Right forelimb (tissue), 1 donor: ENCODE data around the gene DPH1.

Experiments
- DNase-seq: peaks from one replicate; pipeline ENCODE4 v3.0.0-alpha.2; 2018

Gene DPH1

GRCh38 chr17:2062571-2063183 is 32.7 kb downstream of the DPH1 start:
- DNase-seq: peak; percentile 69

- peak; percentile 57 for DNase-seq
These were observed 33.6 kb downstream of the DPH1 start for GRCh38 chr17:2063261-2064146.

GRCh38 chr17:2064147-2064489 is 34.2 kb downstream of the DPH1 start:
- DNase-seq: no peak

- peak; percentile 46 for DNase-seq
These were observed 34.6 kb downstream of the DPH1 start for GRCh38 chr17:2064520-2064971.

DNA sequence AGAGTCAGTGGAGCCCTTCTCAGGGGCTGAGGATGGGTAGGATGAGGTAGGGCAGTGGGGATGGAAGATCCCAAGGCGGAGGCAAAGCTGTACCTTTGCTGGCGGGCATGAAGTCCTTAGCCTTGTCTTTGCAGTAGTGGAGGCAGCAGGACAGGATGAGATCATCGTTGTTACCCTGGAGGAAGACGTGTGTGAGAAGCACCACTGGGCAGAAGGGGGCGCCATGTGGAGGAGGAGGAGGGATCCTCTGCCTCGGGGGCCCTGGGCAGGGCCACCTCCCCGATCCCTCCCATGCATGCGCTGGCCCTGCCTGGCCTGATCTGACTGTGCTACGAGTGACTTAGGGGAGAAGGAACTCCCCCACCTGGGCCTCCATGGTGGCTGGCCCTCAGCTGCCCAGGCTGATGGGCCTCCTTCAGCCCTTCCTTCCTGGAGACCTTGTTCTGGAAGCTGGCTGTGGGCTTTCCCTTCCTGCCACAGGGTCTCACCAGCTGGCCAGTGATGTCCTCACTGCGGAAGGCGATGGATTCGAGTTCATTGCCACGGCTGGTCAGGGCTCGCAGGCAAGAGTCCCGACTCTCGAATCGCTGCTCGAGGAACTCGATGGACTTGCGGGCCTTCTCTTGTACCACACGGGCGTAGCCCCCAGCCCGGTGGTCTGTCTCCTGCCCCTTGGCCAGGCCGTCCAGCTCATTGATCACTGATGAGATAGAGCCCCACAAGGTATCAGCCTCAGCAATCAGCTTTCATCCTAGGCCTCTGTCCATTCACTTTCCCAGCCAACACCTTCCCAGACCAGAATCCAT is 35.2 kb downstream of the DPH1 start:
- DNase-seq: peak; percentile 69

- peak; percentile 49 for DNase-seq
These were observed 36.0 kb downstream of the DPH1 start for GRCh38 chr17:2065949-2066400.

DNA sequence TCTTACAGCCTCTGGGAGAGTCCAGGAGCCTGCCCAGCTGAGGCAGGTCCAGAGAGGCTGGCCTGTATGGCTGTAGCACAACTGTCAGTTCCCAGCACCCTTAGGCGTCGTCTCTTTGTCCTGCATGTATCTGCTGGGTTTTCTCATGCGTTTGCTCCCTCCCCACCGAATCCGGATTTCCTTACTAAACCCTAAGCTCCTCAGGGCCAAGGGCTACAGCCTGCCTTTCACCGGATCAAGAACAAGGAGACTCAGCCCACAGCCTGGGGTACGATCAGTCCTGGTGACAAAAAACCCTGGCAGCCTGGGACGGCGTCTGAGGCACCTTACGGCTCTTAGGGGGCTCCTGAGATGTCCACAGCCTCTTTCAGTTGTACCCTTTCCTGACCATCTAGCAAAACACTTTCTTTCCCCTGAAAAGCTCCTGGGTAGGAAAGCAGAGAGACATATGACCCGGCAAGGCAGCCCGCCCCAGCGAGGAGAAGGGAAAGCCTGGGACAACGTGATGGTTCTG is 37.2 kb downstream of the DPH1 start:
- no peak for DNase-seq

DNA sequence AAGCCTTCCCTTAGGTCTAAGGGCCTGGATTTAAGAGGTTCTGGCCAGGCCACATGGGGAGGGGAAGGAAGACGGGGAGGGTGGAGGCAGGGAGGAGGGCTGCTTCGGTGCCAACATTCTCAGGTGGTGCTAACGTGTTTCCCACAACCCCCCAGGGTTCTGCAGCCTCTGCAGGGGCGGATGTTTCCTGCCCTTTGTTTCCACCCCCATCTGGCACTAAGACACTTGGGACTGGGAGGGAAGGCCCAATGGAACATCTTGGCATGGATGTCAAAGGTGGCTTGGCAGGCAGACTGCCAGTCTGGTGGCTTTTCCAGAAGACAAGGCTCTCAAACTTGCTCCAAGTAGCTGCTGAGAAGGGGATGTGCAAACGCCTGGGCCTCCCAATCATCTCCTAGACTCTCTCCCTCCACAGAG is 37.7 kb downstream of the DPH1 start:
- DNase-seq: peak; percentile 47

DNA sequence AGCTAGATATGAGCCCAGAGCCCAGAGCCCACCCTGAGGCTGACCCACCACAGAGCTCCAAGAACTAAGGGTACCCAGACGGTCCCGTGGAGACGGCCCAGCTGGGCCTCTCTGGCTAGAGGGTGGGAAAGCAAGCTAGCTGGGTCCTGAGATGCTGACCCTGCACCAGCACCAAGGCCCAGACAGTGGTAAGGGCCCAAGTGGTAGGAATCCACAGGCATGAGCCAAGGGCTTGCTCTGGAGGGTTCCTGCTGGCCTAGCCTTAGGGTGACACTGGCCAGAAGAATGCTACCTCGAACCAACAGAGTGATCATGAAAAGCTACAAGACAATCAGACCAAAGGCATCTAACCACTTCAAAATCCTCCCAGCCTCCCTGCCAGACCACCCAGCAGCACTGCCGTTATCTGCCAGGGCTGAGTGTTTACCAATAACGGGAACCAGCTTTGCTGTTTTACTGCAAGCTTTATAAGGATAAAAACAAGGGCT is 38.1 kb downstream of the DPH1 start:
- peak; percentile 58 for DNase-seq

- no peak for DNase-seq
These were observed 38.6 kb downstream of the DPH1 start for GRCh38 chr17:2068519-2069051.

GRCh38 chr17:2070241-2071023 is 40.5 kb downstream of the DPH1 start:
- no peak for DNase-seq

GRCh38 chr17:2071024-2071385 is 41.1 kb downstream of the DPH1 start:
- no peak for DNase-seq

DNA sequence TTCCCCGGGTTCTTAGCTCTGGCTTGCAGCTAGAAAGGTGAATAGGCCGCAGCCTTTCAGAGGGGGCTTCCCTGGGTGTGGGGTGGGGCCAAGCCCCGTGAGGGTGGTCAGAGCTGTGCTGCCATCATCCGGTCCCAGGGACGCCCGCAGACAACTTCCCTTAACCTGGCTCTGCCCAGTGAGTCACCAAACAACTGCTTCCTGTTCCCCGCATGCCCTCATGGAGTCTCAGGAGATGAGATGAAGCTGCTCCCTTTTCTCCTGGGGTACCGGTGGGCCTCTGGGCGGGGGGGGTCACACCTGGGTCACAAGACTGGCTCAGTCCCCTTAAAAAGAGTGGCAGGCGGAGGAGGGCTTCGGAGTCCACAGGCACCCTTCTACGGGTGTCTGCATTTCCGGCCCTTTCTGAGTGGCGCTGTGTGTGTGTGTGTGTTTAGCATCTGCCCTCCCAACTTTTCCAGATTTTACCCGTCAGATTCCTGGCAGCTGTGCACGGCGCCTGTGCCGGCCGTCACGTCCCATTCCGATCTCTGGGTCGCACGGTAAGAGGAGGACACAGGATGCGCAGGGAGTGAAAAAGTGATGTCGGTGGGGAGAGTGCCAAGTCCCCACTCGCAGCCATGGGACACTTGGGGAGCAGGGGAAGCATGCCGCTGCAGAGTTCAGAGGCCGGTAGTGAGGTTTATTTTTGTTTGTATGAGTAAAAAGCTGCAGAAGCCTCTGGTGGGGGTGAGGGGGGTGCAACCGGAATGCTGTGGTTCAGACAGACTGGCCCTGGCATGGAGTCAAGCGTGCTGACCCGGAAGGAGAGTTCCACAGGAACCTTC is 41.7 kb downstream of the DPH1 start:
- DNase-seq: peak; percentile 51

DNA sequence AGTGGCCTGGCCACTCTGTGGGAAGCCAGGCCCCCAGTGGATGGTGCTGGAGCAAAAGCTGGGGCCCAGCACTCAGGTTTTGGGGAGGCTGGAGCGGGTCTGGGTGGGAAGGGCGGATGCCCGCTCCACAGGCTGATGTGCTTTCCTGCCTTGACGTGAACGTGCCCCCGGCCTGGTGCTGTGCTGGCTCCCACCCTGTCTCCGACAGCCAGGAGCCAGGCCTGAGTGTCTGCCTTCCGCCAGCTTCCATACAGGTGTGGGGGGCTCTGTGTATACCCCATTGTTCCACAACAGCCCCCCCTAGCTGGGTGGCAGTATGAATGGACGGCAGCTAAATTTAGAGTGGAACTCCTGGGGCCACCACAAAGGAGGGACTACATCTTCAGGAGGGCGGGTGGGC is 45.0 kb downstream of the DPH1 start:
- DNase-seq: no peak

DNA sequence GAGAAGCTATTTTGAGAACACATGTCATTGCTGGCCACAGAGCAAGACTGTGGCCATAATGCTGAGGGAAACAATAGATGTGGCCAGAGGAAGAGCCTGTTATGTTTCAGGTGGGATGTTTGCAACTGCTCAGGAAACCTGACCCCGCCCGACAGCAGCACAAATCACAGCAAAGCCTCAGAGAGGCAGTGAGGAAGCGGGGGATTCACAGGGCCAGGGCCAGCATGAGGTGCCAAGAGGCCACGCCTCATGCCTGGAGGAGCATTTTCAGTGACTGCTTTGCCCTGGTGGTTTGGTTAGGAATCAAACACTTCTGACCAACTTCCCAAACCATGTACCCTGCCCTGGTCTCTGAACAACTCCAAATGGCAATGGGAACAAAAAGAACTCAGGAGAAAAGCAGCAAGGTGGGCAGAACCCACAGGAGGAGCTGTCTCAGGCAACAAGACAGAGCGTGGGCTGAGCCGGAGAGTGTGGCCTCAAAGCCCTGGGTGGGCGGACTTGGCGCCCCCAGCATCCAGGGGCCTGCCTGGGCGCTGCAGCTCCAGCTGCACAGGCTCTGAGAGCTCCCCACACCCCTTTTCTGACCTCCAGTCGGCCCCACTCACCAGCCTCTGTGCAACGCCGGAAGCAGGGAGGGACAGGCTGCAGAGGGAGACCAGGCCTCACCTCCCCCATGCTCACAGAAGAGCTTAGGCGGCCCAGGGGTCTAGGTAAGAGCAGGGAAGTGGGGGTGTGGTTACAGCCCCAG is 45.6 kb downstream of the DPH1 start:
- DNase-seq: peak; percentile 84

DNA sequence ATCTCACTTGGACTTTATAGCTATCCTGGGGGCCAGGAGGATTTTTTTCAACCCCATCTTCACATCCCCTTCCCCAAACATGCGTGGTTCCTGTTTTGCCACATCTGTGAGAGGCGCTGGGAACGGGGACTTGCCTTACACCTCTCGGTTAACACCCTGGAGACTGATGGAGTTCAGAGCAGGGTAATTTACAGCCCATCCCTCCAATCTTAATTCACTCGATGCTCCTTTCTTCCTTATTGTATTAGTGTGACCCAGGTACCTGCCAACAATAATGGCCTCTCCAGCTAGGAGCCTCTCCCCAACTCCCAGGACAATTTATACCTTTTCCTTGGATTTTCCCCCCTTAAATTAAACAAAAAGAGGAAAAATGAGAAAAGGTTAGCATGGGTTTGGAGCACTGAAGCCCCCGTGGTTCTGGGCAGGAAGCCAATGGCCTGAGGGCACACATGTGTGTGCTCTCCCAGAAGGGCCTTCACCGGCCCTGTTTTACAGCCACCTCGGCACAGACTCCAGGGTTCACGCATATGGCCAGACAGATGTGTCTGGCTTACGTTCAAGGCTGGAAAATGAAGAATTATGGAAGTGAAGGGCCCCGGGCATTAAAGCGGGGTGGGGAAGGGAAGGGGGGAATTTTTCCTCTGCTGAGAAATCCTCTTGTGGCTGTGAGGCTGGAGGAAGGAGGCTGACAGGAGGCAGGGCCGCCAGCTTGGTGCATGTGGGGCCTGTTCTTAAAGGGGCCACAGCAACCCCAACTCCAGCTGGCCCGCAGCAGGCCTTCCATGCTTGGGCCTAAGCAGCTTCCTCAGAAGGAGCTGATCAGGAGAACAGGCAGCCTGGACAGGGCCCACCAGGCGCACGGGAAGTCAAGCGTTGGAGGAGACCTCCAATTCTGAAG is 46.4 kb downstream of the DPH1 start:
- DNase-seq: peak; percentile 80

- DNase-seq: no peak
These were observed 47.1 kb downstream of the DPH1 start for GRCh38 chr17:2077040-2077439.

DNA sequence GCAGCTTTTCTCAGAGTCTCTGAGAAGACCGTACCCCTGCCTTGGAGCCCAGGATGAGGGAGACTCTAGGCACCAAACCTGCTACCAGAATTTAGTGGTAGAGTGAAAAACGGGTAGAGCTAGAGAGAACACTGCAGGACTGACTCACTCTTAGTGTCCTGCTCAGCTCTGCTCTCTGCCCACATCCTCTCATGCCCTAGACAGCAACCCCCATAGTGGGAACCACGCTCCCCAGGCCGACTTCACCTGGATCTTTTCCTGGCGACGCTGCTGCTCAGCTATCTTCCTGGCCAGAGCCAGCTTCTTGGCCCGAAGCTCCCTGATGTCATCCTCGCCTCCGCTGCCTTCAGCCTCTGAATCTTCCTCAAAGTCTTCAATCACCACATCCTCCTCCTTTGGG is 51.6 kb downstream of the DPH1 start:
- DNase-seq: no peak
